Prostate gland (tissue), 2 donors: ENCODE results near the gene C1orf159.

Source experiments
- CTCF ChIP-seq, 4 experiments: fragments of 200-600 bp in 2 of 4; fragments of 450-650 bp in 2 of 4; sonication (generic) in 2 of 4; IDR thresholded peaks; 1 replicate in 3 of 4; 2 replicates in 1 of 4; pipeline ENCODE4 v1.5.1; 2016 to 2019; ENCODE audit warnings: antibody characterized with exemption in 4 of 4, mild to moderate bottlenecking in 2 of 4, moderate library complexity in 2 of 4
- POLR2A ChIP-seq: fragments of 450-650 bp; IDR thresholded peaks from one replicate; pipeline ENCODE4 v1.6.1; 2016; ENCODE audit warnings: antibody characterized with exemption, mild to moderate bottlenecking
- POLR2AphosphoS5 ChIP-seq: sonication (generic); formaldehyde crosslinking; IDR thresholded peaks from one replicate; pipeline ENCODE4 v1.6.1; 2017; ENCODE audit warnings: antibody characterized with exemption

DNA sequence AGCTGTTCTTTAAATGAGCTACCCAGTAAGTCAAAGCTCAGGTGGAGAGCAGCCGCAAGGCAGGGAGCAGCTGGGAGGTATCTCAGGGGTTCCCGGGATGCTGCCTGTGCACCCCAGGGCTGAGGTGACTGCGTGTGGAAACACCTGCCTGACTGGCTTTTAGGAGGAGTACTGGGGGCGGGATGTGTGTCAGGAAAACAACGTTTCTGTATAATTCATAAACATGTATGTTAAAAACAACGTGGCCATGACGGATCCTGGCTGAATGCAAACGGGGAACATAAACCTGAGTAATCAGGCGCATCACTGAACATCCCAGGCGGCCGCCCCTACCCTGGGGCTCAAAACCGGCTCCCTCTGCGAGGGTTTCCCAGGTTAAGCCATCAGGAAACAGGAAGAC is 1.5 kb downstream of the C1orf159 start:
- TF ChIP-seq POLR2AphosphoS5 = no peak
- TF ChIP-seq CTCF (IDR thresholded peaks at IDR 0.05) = no peak
- no peak for TF ChIP-seq POLR2A
